ENCODE results near the gene PDE12.

PDE12 gene

GRCh38 chr3:57557085-57557537 lies 1.0 kb downstream of the PDE12 start:
- no peak for TF ChIP-seq RARB (CRISPR knock-in tag; IDR thresholded peaks at IDR 0.05)
- no peak for TF ChIP-seq CREB5 (CRISPR knock-in tag; IDR thresholded peaks at IDR 0.05; ENCODE audit: low read depth)
- no peak for TF ChIP-seq OSR1 (CRISPR knock-in tag; IDR thresholded peaks at IDR 0.05)
- no peak for TF ChIP-seq ZC3H10 (CRISPR knock-in tag; IDR thresholded peaks at IDR 0.05)
- no peak for TF ChIP-seq GLIS3 (CRISPR knock-in tag; IDR thresholded peaks at IDR 0.05)
- no peak for TF ChIP-seq BACH2 (CRISPR knock-in tag; IDR thresholded peaks at IDR 0.05; ENCODE audit: borderline replicate concordance)
- TF ChIP-seq PPARA (CRISPR knock-in tag; IDR thresholded peaks at IDR 0.05; ENCODE audit: borderline replicate concordance): no peak
- no peak for TF ChIP-seq TOX (CRISPR knock-in tag; IDR thresholded peaks at IDR 0.05; ENCODE audit: borderline replicate concordance)
- TF ChIP-seq ZNF8 (CRISPR knock-in tag; IDR thresholded peaks at IDR 0.05): no peak
- TF ChIP-seq CSRNP3 (CRISPR knock-in tag; IDR thresholded peaks at IDR 0.05): no peak
- TF ChIP-seq ISL1 (CRISPR knock-in tag; IDR thresholded peaks at IDR 0.05): no peak
- no peak for TF ChIP-seq ZNF70 (CRISPR knock-in tag; IDR thresholded peaks at IDR 0.05)
- ATAC-seq: peak; percentile 51

GRCh38 chr3:57559526-57559925 lies 3.5 kb downstream of the PDE12 start:
- ATAC-seq: no peak
- no peak for TF ChIP-seq ZFP3 (CRISPR knock-in tag; IDR thresholded peaks at IDR 0.05)
- TF ChIP-seq GLIS3 (CRISPR knock-in tag; IDR thresholded peaks at IDR 0.05): no peak
- TF ChIP-seq ZNF565 (CRISPR knock-in tag; conservative IDR thresholded peaks at IDR 0.05; ENCODE audit: low read depth): no peak
- TF ChIP-seq CSRNP3 (CRISPR knock-in tag; IDR thresholded peaks at IDR 0.05): no peak
- TF ChIP-seq POU6F1 (CRISPR knock-in tag; IDR thresholded peaks at IDR 0.05; ENCODE audit: borderline replicate concordance, low read depth): no peak
- TF ChIP-seq ISL1 (CRISPR knock-in tag; IDR thresholded peaks at IDR 0.05): no peak
- no peak for TF ChIP-seq ZC3H10 (CRISPR knock-in tag; IDR thresholded peaks at IDR 0.05)
- no peak for TF ChIP-seq CSDC2 (CRISPR knock-in tag; IDR thresholded peaks at IDR 0.05)

GRCh38 chr3:57569859-57570450 lies 13.9 kb downstream of the PDE12 start:
- TF ChIP-seq CREB5 (CRISPR knock-in tag; IDR thresholded peaks at IDR 0.05; ENCODE audit: low read depth) (no peak), ARNTL (CRISPR knock-in tag; IDR thresholded peaks at IDR 0.05; ENCODE audit: borderline replicate concordance, low read depth) (no peak), ZFP30 (CRISPR knock-in tag; IDR thresholded peaks at IDR 0.05) (no peak), ZFP3 (CRISPR knock-in tag; IDR thresholded peaks at IDR 0.05) (no peak), POU6F1 (CRISPR knock-in tag; IDR thresholded peaks at IDR 0.05; ENCODE audit: borderline replicate concordance, low read depth) (no peak), BACH2 (CRISPR knock-in tag; IDR thresholded peaks at IDR 0.05; ENCODE audit: borderline replicate concordance) (no peak), CSDC2 (CRISPR knock-in tag; IDR thresholded peaks at IDR 0.05) (no peak), CSRNP3 (CRISPR knock-in tag; IDR thresholded peaks at IDR 0.05) (no peak), ISL1 (CRISPR knock-in tag; IDR thresholded peaks at IDR 0.05) (no peak), PPARA (CRISPR knock-in tag; IDR thresholded peaks at IDR 0.05; ENCODE audit: borderline replicate concordance) (no peak), ZC3H10 (CRISPR knock-in tag; IDR thresholded peaks at IDR 0.05) (no peak)
- ATAC-seq: no peak

Data from SK-N-SH treated with all-trans-retinoic acid at 6 μM for 48 hours (cell line).